Subcutaneous abdominal adipose tissue (tissue), 5 donors: ENCODE results near the gene APOBEC3B.
"Not testable (repeated sequence)": the region's sequence is repeated elsewhere in the genome, so short reads cannot be mapped to it uniquely, and the experiment has no call there.

ENCODE experiments used
- H3K27ac ChIP-seq: one replicate; pipeline ENCODE4 v1.7.0; 2013; ENCODE audit warnings: low read depth, mild to moderate bottlenecking, inconsistent platforms, low read length, moderate library complexity
- H3K27me3 ChIP-seq, 5 donors: one replicate each; pipeline ENCODE4 v1.7.0; 2013; ENCODE audit warnings: low read length in 5 of 5, inconsistent platforms in 1 of 5; ENCODE audit not compliant: control insufficient read depth in 5 of 5, insufficient read depth in 4 of 5
- H3K36me3 ChIP-seq, 5 donors: one replicate each; pipeline ENCODE4 v1.7.0; 2013; ENCODE audit warnings: low read length in 5 of 5; ENCODE audit not compliant: control insufficient read depth in 5 of 5, insufficient read depth in 5 of 5
- H3K4me1 ChIP-seq, 5 donors: one replicate each; pipeline ENCODE4 v1.7.0; 2013; ENCODE audit warnings: low read length in 5 of 5, mild to moderate bottlenecking in 3 of 5, moderate library complexity in 1 of 5; ENCODE audit not compliant: control insufficient read depth in 5 of 5, insufficient read depth in 5 of 5
- H3K4me3 ChIP-seq, 5 donors: one replicate each; pipeline ENCODE4 v1.7.0; 2013; ENCODE audit warnings: low read length in 5 of 5, low read depth in 1 of 5
- H3K9ac ChIP-seq, 5 donors: one replicate each; pipeline ENCODE4 v1.7.0; 2013; ENCODE audit warnings: low read length in 5 of 5, mild to moderate bottlenecking in 4 of 5, moderate library complexity in 3 of 5
- H3K9me3 ChIP-seq, 5 donors: one replicate each; pipeline ENCODE4 v1.7.0; 2013; ENCODE audit warnings: low read length in 5 of 5; ENCODE audit not compliant: control insufficient read depth in 5 of 5
- donor health status: healthy.
- donor health status: healthy.
- donor health status: healthy.
- donor health status: healthy.
- donor health status: healthy.

APOBEC3B gene

GRCh38 chr22:39012533-39013511, 30.7 kb downstream of the APOBEC3B start:
- no peak overlapping the region for H3K9ac ChIP-seq
- no peak overlapping the region for H3K27ac ChIP-seq
- H3K4me1 ChIP-seq, result peaks cover 0 to 22% (median 14%) of the 10 kb centered on the region in 5 donors
- no peaks in the 10 kb centered on the region for H3K27me3 ChIP-seq
- no peaks in the 10 kb centered on the region for H3K36me3 ChIP-seq
- no peaks in the 10 kb centered on the region for H3K9me3 ChIP-seq
- H3K4me3 ChIP-seq, result no peak overlapping the region

- H3K9me3 ChIP-seq, H3K27me3 ChIP-seq, H3K36me3 ChIP-seq, H3K27ac ChIP-seq: not testable (repeated sequence)
- H3K4me3 ChIP-seq, result peak overlapping the region; percentile 60 to 77 (median 66)
- peaks cover 0 to 22% (median 14%) of the 10 kb centered on the region in 5 donors for H3K4me1 ChIP-seq
- peak overlapping the region in 1 of 5 donors; percentile 60 for H3K9ac ChIP-seq
Measured at GRCh38 chr22:39013561-39013941, 31.4 kb downstream of the APOBEC3B start.

GRCh38 chr22:39013942-39014722, 32.0 kb downstream of the APOBEC3B start, which contains the start of gene APOBEC3C:
Gene APOBEC3C, plus strand, starts transcription at chr22:39014257. Its CDS starts 106 bp downstream, at chr22:39014363.
- Histone ChIP-seq H3K36me3 (peaks cover 0 to 4% (median 0%) of the 10 kb centered on the region in 5 donors), H3K27me3 (no peaks in the 10 kb centered on the region), H3K9ac (peak within 1 kb of the TSS in 3 of 5 donors; percentile 24 to 60 (median 43)), H3K27ac (no peak within 1 kb of the TSS), H3K4me3 (peak within 1 kb of the TSS; percentile 60 to 77 (median 66)), H3K4me1 (peaks cover 0 to 22% (median 14%) of the 10 kb centered on the region in 5 donors), H3K9me3 (no peaks in the 10 kb centered on the region)

GRCh38 chr22:39014723-39015121, 32.6 kb downstream of the APOBEC3B start:
- H3K27me3 ChIP-seq, H3K9me3 ChIP-seq, H3K36me3 ChIP-seq, H3K27ac ChIP-seq: not testable (repeated sequence)
- H3K4me3 ChIP-seq, result peak overlapping the region; percentile 51 to 67 (median 64)
- H3K9ac ChIP-seq, result peak overlapping the region in 3 of 5 donors; percentile 24 to 60 (median 43)
- peaks cover 0 to 22% (median 14%) of the 10 kb centered on the region in 5 donors for H3K4me1 ChIP-seq

DNA sequence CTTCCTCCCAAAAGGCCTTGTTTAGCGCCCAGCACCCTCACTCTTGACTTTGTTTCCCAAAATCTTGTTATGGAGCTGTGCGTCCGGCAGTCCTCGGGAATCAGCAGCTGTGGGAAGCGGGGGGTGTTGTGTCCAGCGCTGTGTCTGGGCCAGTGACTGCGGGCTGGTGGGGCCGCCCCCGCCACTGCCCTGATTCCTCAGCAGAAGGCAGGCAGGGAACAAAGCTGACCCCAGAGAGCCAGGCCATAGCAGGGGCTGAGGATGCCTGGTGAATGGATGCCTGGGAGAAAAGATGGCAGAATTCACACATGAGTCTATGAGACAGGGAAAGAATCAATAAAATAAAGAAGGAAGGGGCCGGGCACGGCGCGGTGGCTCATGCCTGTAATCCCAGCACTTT, 34.4 kb downstream of the APOBEC3B start:
- Histone ChIP-seq H3K36me3 (peaks cover 0 to 4% (median 0%) of the 10 kb centered on the region in 5 donors), H3K4me1 (peaks cover 0 to 32% (median 18%) of the 10 kb centered on the region in 5 donors), H3K27me3 (no peaks in the 10 kb centered on the region), H3K9ac (no peak overlapping the region), H3K27ac (no peak overlapping the region), H3K9me3 (no peaks in the 10 kb centered on the region), H3K4me3 (no peak overlapping the region)

- no peaks in the 10 kb centered on the region for H3K9me3 ChIP-seq
- peaks cover 0 to 4% (median 0%) of the 10 kb centered on the region in 5 donors for H3K36me3 ChIP-seq
- no peak overlapping the region for H3K27ac ChIP-seq
- no peak overlapping the region for H3K4me3 ChIP-seq
- H3K9ac ChIP-seq, result no peak overlapping the region
- no peaks in the 10 kb centered on the region for H3K27me3 ChIP-seq
- peaks cover 0 to 38% (median 19%) of the 10 kb centered on the region in 5 donors for H3K4me1 ChIP-seq
Measured at GRCh38 chr22:39017596-39018365, 35.6 kb downstream of the APOBEC3B start.

GRCh38 chr22:39020021-39020651, 38.0 kb downstream of the APOBEC3B start:
- not testable (repeated sequence) for H3K9ac ChIP-seq, H3K9me3 ChIP-seq, H3K27me3 ChIP-seq, H3K27ac ChIP-seq
- peaks cover 0 to 21% (median 12%) of the 10 kb centered on the region in 5 donors for H3K4me1 ChIP-seq
- H3K4me3 ChIP-seq, result peak overlapping the region in 3 of 5 donors; percentile 36 to 57 (median 43)
- H3K36me3 ChIP-seq, result peaks cover 0 to 21% (median 4%) of the 10 kb centered on the region in 5 donors

DNA sequence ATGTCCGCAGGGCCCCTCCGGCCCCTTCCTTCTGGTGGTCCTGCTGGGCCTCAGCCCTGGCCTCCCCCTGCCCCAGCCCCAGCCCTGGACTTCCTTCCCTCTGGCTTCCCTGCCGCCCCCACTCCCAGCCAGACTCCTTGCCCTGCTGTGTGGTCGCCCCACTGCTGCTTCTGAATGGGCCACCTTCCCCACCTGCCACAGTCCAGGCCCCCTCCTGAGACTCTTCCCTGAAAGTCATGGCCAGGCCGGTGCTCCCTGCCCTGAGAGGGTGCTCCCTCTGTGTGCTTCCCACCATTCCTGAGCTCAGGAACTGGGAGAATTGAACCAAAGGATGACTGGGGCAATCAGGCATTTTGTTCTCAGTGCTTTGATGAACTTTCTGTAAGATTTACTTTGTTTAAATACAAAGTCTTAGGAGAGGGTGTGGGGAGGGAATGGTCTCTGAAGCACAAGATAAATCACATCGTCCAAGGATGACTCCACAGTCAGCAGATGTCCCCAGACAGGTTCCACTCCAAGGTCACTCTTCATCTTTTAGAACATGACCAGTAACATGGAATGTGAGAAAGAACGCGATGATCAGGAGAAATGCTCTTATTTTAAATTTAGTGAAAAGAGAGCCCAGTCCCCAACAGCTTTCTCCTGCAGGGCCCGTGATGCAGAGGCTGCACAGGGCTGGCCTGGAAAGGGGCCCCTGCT, 39.6 kb downstream of the APOBEC3B start:
- peaks cover 0 to 18% (median 11%) of the 10 kb centered on the region in 5 donors for H3K4me1 ChIP-seq
- no peaks in the 10 kb centered on the region for H3K27me3 ChIP-seq
- H3K9me3 ChIP-seq, result no peaks in the 10 kb centered on the region
- H3K4me3 ChIP-seq, result peak overlapping the region; percentile 35 to 61 (median 57)
- H3K27ac ChIP-seq, result peak overlapping the region; percentile 41
- H3K36me3 ChIP-seq, result peaks cover 0 to 28% (median 4%) of the 10 kb centered on the region in 5 donors
- H3K9ac ChIP-seq, result peak overlapping the region in 4 of 5 donors; percentile 16 to 71 (median 38)
